ENCODE results near the gene CDH13.

Gene CDH13

DNA sequence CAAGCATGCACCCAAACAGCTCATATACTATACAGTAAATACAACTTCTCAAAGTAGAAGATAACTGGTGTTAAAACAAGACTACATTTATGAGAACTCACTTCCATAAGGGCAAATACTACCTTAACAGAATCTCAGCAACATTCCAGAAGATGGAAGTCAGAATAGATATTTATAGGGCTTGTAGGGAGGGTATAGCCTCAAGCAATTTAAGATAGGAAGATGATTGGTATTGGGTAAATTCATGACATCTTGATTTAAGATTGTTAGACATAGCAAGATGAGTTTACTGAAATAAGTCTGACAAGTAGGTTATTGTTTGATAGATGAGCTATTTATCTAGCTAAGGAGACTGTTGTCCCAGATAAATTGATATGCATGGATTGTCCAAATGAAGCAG is 250.2 kb downstream of the CDH13 start:
- Histone ChIP-seq H3K36me3 (ENCODE audit: control insufficient read depth, low read length) (no peaks in the 10 kb centered on the region), H3K4me3 (ENCODE audit: low read length) (no peak overlapping the region), H3K9me2 (replicated peaks; ENCODE audit: control insufficient read depth, low read length) (no peaks in the 10 kb centered on the region), H3F3A (ENCODE audit: control insufficient read depth, insufficient read depth) (no peaks in the 10 kb centered on the region), H3K27ac (ENCODE audit: low read depth, low read length) (no peak overlapping the region), H4K20me1 (ENCODE audit: control insufficient read depth, insufficient read depth, low read depth, low read length) (no peaks in the 10 kb centered on the region), H3K27me3 (ENCODE audit: control insufficient read depth, low read length) (no peaks in the 10 kb centered on the region), H3K4me2 (ENCODE audit: low read length) (no peak overlapping the region), H3K4me1 (ENCODE audit: control insufficient read depth, low read length) (no peaks in the 10 kb centered on the region), H3K9me3 (ENCODE audit: control insufficient read depth, insufficient read depth, low read length) (no peaks in the 10 kb centered on the region), H3K79me2 (ENCODE audit: control insufficient read depth, low read length) (no peaks in the 10 kb centered on the region)
- no peak for TF ChIP-seq EZH2phosphoT487 (IDR thresholded peaks at IDR 0.05; ENCODE audit: borderline replicate concordance, low read length)
- TF ChIP-seq, protein P1, sequence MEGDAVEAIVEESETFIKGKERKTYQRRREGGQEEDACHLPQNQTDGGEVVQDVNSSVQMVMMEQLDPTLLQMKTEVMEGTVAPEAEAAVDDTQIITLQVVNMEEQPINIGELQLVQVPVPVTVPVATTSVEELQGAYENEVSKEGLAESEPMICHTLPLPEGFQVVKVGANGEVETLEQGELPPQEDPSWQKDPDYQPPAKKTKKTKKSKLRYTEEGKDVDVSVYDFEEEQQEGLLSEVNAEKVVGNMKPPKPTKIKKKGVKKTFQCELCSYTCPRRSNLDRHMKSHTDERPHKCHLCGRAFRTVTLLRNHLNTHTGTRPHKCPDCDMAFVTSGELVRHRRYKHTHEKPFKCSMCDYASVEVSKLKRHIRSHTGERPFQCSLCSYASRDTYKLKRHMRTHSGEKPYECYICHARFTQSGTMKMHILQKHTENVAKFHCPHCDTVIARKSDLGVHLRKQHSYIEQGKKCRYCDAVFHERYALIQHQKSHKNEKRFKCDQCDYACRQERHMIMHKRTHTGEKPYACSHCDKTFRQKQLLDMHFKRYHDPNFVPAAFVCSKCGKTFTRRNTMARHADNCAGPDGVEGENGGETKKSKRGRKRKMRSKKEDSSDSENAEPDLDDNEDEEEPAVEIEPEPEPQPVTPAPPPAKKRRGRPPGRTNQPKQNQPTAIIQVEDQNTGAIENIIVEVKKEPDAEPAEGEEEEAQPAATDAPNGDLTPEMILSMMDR (IDR thresholded peaks at IDR 0.05; ENCODE audit: low read depth, low read length, poor library complexity, severe bottlenecking) = no peak

DNA sequence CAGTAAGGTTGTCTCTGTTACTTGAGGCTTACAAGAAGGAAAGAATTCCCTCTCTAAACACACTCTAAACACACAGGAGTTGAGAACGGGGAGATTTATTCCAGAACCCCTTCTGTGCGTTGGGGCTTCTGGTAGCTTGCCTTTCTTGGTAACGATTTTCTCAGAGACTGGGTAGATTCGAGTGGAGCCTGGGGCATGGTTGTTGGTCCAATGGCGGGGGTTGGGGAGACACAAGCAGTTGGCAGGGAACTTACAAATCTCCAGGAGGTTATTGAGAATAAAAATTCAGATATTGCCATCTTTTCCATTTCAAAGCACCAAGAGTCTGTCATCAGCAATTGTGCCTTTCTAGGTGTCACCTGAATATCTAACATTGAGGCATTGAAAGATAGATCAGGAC is 251.7 kb downstream of the CDH13 start:
- peaks cover 8% of the 10 kb centered on the region for H3K4me1 ChIP-seq (ENCODE audit: control insufficient read depth, low read length)

DNA sequence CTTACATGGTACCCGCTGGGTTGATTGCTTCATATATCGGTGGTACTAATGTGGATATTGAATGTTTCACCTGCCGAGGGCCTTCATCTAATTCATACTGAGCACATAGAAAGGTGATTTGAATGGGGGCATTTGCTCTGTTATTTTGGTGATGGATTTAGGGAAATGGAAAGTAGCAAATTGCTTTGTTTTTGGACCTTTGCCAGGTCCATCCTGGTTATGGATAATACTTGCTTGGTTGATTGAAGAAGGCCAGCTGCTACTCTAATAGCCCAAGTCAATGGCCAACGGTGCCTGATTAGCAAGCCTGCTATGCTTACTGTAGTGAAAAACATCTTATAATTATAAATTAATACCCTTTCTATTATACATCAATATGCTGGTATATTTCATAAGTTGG is 253.6 kb downstream of the CDH13 start:
- Histone ChIP-seq H3K36me3 (ENCODE audit: control insufficient read depth, low read length) (no peaks in the 10 kb centered on the region), H3K4me1 (ENCODE audit: control insufficient read depth, low read length) (peaks cover 15% of the 10 kb centered on the region), H4K20me1 (ENCODE audit: control insufficient read depth, insufficient read depth, low read depth, low read length) (no peaks in the 10 kb centered on the region), H3K79me2 (ENCODE audit: control insufficient read depth, low read length) (no peaks in the 10 kb centered on the region), H3K4me2 (ENCODE audit: low read length) (no peak overlapping the region), H3K4me3 (ENCODE audit: low read length) (no peak overlapping the region), H3K27me3 (ENCODE audit: control insufficient read depth, low read length) (no peaks in the 10 kb centered on the region), H3F3A (ENCODE audit: control insufficient read depth, insufficient read depth) (no peaks in the 10 kb centered on the region), H3K27ac (ENCODE audit: low read depth, low read length) (no peak overlapping the region), H3K9me3 (ENCODE audit: control insufficient read depth, insufficient read depth, low read length) (no peaks in the 10 kb centered on the region), H3K9me2 (replicated peaks; ENCODE audit: control insufficient read depth, low read length) (no peaks in the 10 kb centered on the region)
- TF ChIP-seq EZH2phosphoT487 (IDR thresholded peaks at IDR 0.05; ENCODE audit: borderline replicate concordance, low read length) = no peak
- TF ChIP-seq, protein P1 (IDR thresholded peaks at IDR 0.05; ENCODE audit: low read depth, low read length, poor library complexity, severe bottlenecking) = no peak

More for the DNA sequence above, 251.7 kb downstream of the CDH13 start:
- Histone ChIP-seq H3K9me2 (replicated peaks; ENCODE audit: control insufficient read depth, low read length) (no peaks in the 10 kb centered on the region), H3K4me3 (ENCODE audit: low read length) (no peak overlapping the region), H4K20me1 (ENCODE audit: control insufficient read depth, insufficient read depth, low read depth, low read length) (no peaks in the 10 kb centered on the region), H3K79me2 (ENCODE audit: control insufficient read depth, low read length) (no peaks in the 10 kb centered on the region), H3K4me2 (ENCODE audit: low read length) (no peak overlapping the region), H3K9me3 (ENCODE audit: control insufficient read depth, insufficient read depth, low read length) (no peaks in the 10 kb centered on the region), H3K36me3 (ENCODE audit: control insufficient read depth, low read length) (no peaks in the 10 kb centered on the region), H3K27ac (ENCODE audit: low read depth, low read length) (no peak overlapping the region), H3F3A (ENCODE audit: control insufficient read depth, insufficient read depth) (no peaks in the 10 kb centered on the region), H3K27me3 (ENCODE audit: control insufficient read depth, low read length) (no peaks in the 10 kb centered on the region)
- TF ChIP-seq, protein P1 (IDR thresholded peaks at IDR 0.05; ENCODE audit: low read depth, low read length, poor library complexity, severe bottlenecking) = no peak
- TF ChIP-seq EZH2phosphoT487 (IDR thresholded peaks at IDR 0.05; ENCODE audit: borderline replicate concordance, low read length) = no peak

DNA sequence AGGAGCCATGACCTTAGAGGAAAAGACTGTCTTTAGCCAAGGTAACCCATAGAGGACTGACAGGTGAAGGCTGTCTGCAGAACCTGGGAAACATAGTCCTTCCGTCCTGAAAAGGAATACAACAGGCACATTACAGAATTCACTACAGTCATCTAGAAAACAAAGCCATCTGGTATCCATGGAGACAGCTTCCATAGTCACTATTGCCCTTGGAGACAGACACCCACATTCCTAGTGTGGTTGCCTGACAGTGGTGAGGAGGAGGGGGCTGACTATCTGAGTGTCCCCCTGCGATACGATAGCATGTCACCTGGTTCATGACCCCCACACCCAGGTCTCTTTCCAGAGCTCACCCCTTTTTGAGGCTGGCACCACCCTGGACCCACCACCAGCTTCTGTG is 254.7 kb downstream of the CDH13 start:
- no peaks in the 10 kb centered on the region for H3K9me2 ChIP-seq (replicated peaks; ENCODE audit: control insufficient read depth, low read length)
- H3K36me3 ChIP-seq (ENCODE audit: control insufficient read depth, low read length) = no peaks in the 10 kb centered on the region
- no peaks in the 10 kb centered on the region for H4K20me1 ChIP-seq (ENCODE audit: control insufficient read depth, insufficient read depth, low read depth, low read length)
- H3F3A ChIP-seq (ENCODE audit: control insufficient read depth, insufficient read depth) = no peaks in the 10 kb centered on the region
- TF ChIP-seq, protein P1 (IDR thresholded peaks at IDR 0.05; ENCODE audit: low read depth, low read length, poor library complexity, severe bottlenecking) = no peak
- TF ChIP-seq EZH2phosphoT487 (IDR thresholded peaks at IDR 0.05; ENCODE audit: borderline replicate concordance, low read length) = no peak
- H3K79me2 ChIP-seq (ENCODE audit: control insufficient read depth, low read length) = no peaks in the 10 kb centered on the region
- no peak overlapping the region for H3K4me3 ChIP-seq (ENCODE audit: low read length)
- H3K9me3 ChIP-seq (ENCODE audit: control insufficient read depth, insufficient read depth, low read length) = no peaks in the 10 kb centered on the region
- no peaks in the 10 kb centered on the region for H3K27me3 ChIP-seq (ENCODE audit: control insufficient read depth, low read length)
- no peak overlapping the region for H3K27ac ChIP-seq (ENCODE audit: low read depth, low read length)
- H3K4me2 ChIP-seq (ENCODE audit: low read length) = no peak overlapping the region
- H3K4me1 ChIP-seq (ENCODE audit: control insufficient read depth, low read length) = peaks cover 15% of the 10 kb centered on the region

Data from DOHH2 (cell line).